Keratinocyte (primary cell): ENCODE measurements around the gene LSAMP. TPM values are rescaled to one million over a fixed set of nuclear protein-coding genes. Genes with fewer than 3 reads are reported as not detected.

Source experiments
- DNase-seq: peaks from one replicate; pipeline ENCODE4 v3.0.0-alpha.2; 2011; ENCODE audit warnings: low read depth, missing footprints, low spot score
- FAIRE-seq: peaks from 2 replicates; lab custom pipeline; 2011; peaks lifted over from hg19 to GRCh38; lab: Jason Lieb, UNC
- H2AFZ ChIP-seq: 2 replicates; pipeline ENCODE4 v1.6.0; 2012; ENCODE audit warnings: low read length, control low read depth, inconsistent platforms; ENCODE audit not compliant: control insufficient read depth
- H3K27ac ChIP-seq: 2 replicates; pipeline ENCODE4 v1.5.1; 2011; ENCODE audit warnings: low read length; ENCODE audit not compliant: control insufficient read depth, insufficient read depth
- H3K27me3 ChIP-seq: 3 replicates; pipeline ENCODE4 v1.6.0; 2011; ENCODE audit warnings: low read length; ENCODE audit not compliant: control insufficient read depth, insufficient read depth; ENCODE audit errors: extremely low read depth
- H3K36me3 ChIP-seq, 2 experiments: 2 replicates in 1 of 2; 3 replicates in 1 of 2; pipeline ENCODE4 v1.5.1; 2011; ENCODE audit warnings: low read length in 2 of 2, mild to moderate bottlenecking in 1 of 2; ENCODE audit not compliant: control insufficient read depth in 2 of 2, insufficient read depth in 2 of 2; ENCODE audit errors: extremely low read depth in 1 of 2
- H3K4me1 ChIP-seq: 3 replicates; pipeline ENCODE4 v1.5.1; 2011; ENCODE audit warnings: low read length; ENCODE audit not compliant: control insufficient read depth, insufficient read depth; ENCODE audit errors: extremely low read depth
- H3K4me2 ChIP-seq: 3 replicates; pipeline ENCODE4 v1.6.0; 2011; ENCODE audit warnings: low read depth, low read length; ENCODE audit not compliant: control insufficient read depth, insufficient read depth; ENCODE audit errors: extremely low read depth
- H3K4me3 ChIP-seq, 3 experiments: fragments of 200-600 bp in 1 of 3; sonication (generic) in 1 of 3; 2 replicates in 2 of 3; 3 replicates in 1 of 3; pipeline ENCODE4 v1.5.1; 2011 to 2016; ENCODE audit warnings: low read length in 3 of 3, mild to moderate bottlenecking in 3 of 3, control low read depth in 2 of 3, inconsistent platforms in 1 of 3, low read depth in 1 of 3, mixed read lengths in 1 of 3, mixed run types in 1 of 3, moderate library complexity in 1 of 3; ENCODE audit not compliant: control insufficient read depth in 2 of 3, insufficient read depth in 2 of 3; ENCODE audit errors: extremely low read depth in 1 of 3
- H3K79me2 ChIP-seq: 2 replicates; pipeline ENCODE4 v1.6.0; 2012; ENCODE audit warnings: low read length; ENCODE audit not compliant: control insufficient read depth, insufficient read depth
- H3K9ac ChIP-seq: 3 replicates; pipeline ENCODE4 v1.6.0; 2011; ENCODE audit warnings: low read length; ENCODE audit not compliant: control insufficient read depth, insufficient read depth; ENCODE audit errors: extremely low read depth
- H3K9me1 ChIP-seq: 3 replicates; pipeline ENCODE4 v1.6.0; 2011; ENCODE audit warnings: low read length; ENCODE audit not compliant: control insufficient read depth, insufficient read depth; ENCODE audit errors: extremely low read depth
- H3K9me3 ChIP-seq: 2 replicates; pipeline ENCODE4 v1.5.1; 2012; ENCODE audit warnings: low read depth, low read length; ENCODE audit not compliant: control insufficient read depth
- H4K20me1 ChIP-seq: 3 replicates; pipeline ENCODE4 v1.6.0; 2011; ENCODE audit warnings: low read length; ENCODE audit not compliant: control insufficient read depth, insufficient read depth; ENCODE audit errors: extremely low read depth
- CTCF ChIP-seq, 3 experiments: IDR thresholded peaks in 1 of 3; conservative IDR thresholded peaks in 1 of 3; optimal IDR thresholded peaks in 1 of 3; 2 replicates in 2 of 3; 3 replicates in 1 of 3; pipeline versions ENCODE3 to v1.5.1; 2011; ENCODE audit warnings: low read length in 3 of 3, mild to moderate bottlenecking in 3 of 3, moderate library complexity in 2 of 3, control low read depth in 1 of 3, inconsistent platforms in 1 of 3; ENCODE audit not compliant: insufficient read depth in 2 of 3; ENCODE audit errors: extremely low read depth in 1 of 3
- EZH2 ChIP-seq: IDR thresholded peaks from one replicate; pipeline ENCODE4 v1.6.1; 2012; ENCODE audit warnings: inconsistent platforms, mild to moderate bottlenecking, low read length, moderate library complexity
- dilution Hi-C: fragments of 300-500 bp; cut with MboI; formaldehyde crosslinking; loops from one replicate; pipeline ENCODE4 v1.7.0; 2020; ENCODE audit warnings: low sequenced_read_pairs; ENCODE audit not compliant: extremely low pct_ligation_motif_present
- polyA plus RNA-seq, 5 experiments: library from polyadenylated mRNA; depleted of rRNA in 3 of 5; stranded (reverse) in 3 of 5; stranded (forward) in 1 of 5; unstranded in 1 of 5; fragments of >200 nt; gene quantifications; 1 replicate in 1 of 5; 2 replicates in 3 of 5; 3 replicates in 1 of 5; pipeline versions ENCODE4 v1.2.1 to v1.2.3, GENCODE V29; 2011 to 2012; ENCODE audit warnings: missing spikeins in 2 of 5, low read depth in 1 of 5, low replicate concordance in 1 of 5

LSAMP gene
- polyA plus RNA-seq, 1 donor (not counting 4 experiments of a cell fraction or from before 2014, with no cell fraction given), result 0.12 TPM

- DNase-seq, result no peak
- no peaks in the 10 kb centered on the region for H3K79me2 ChIP-seq
- no peak overlapping the region for H3K27ac ChIP-seq
- no peaks in the 10 kb centered on the region for H3K4me1 ChIP-seq
- FAIRE-seq, result no peak
- no peaks in the 10 kb centered on the region for H4K20me1 ChIP-seq
- H3K4me2 ChIP-seq, result no peak overlapping the region
- no peak overlapping the region for H3K9ac ChIP-seq
- H3K27me3 ChIP-seq, result no peaks in the 10 kb centered on the region
- H3K4me3 ChIP-seq, result no peak overlapping the region
- H2AFZ ChIP-seq, result no peak overlapping the region
- H3K36me3 ChIP-seq, result no peaks in the 10 kb centered on the region
- no peaks in the 10 kb centered on the region for H3K9me1 ChIP-seq
- no peaks in the 10 kb centered on the region for H3K9me3 ChIP-seq
- dilution Hi-C loops, result no loop called here
- TF ChIP-seq EZH2 (no peak), CTCF (optimal IDR thresholded peaks at IDR 0.05 in 1 of 3, IDR thresholded peaks at IDR 0.05 in 1 of 3, conservative IDR thresholded peaks at IDR 0.05 in 1 of 3; ENCODE audit: extremely low read depth in 1 of 3, insufficient read depth in 2 of 3, low read length in 3 of 3) (no peak)
Observed at GRCh38 chr3:115871735-115872134, 573.6 kb downstream of the LSAMP start.

GRCh38 chr3:115864911-115865310 lies 580.4 kb downstream of the LSAMP start:
- Histone ChIP-seq H3K27ac (no peak overlapping the region), H3K36me3 (no peaks in the 10 kb centered on the region), H4K20me1 (no peaks in the 10 kb centered on the region), H2AFZ (no peak overlapping the region), H3K4me3 (no peak overlapping the region), H3K27me3 (no peaks in the 10 kb centered on the region), H3K4me2 (no peak overlapping the region), H3K9me1 (no peaks in the 10 kb centered on the region), H3K79me2 (no peaks in the 10 kb centered on the region), H3K4me1 (no peaks in the 10 kb centered on the region), H3K9ac (no peak overlapping the region), H3K9me3 (no peaks in the 10 kb centered on the region)
- dilution Hi-C loops, result no loop called here
- TF ChIP-seq CTCF (optimal IDR thresholded peaks at IDR 0.05 in 1 of 3, IDR thresholded peaks at IDR 0.05 in 1 of 3, conservative IDR thresholded peaks at IDR 0.05 in 1 of 3; ENCODE audit: extremely low read depth in 1 of 3, insufficient read depth in 2 of 3, low read length in 3 of 3), result no peak
- no peak for TF ChIP-seq EZH2
- no peak for FAIRE-seq
- DNase-seq, result no peak
